OCI-M2 (cell line): ENCODE results near the gene SEMA5B.

Experiments used
- DNase-seq: peaks from one replicate; lab custom pipeline; 2025; ENCODE audit not compliant: unreplicated experiment; lab: John Stamatoyannopoulos, UW

Gene SEMA5B

GRCh38 chr3:122998206-122998605, 29.4 kb downstream of the SEMA5B start:
- no peak for DNase-seq

- DNase-seq, result no peak
Observed at GRCh38 chr3:122996038-122996580, 31.5 kb downstream of the SEMA5B start.

GRCh38 chr3:122994954-122995353, 32.6 kb downstream of the SEMA5B start:
- no peak for DNase-seq

GRCh38 chr3:122993124-122993978, 34.2 kb downstream of the SEMA5B start:
- no peak for DNase-seq

GRCh38 chr3:122992676-122993075, 34.9 kb downstream of the SEMA5B start:
- DNase-seq, result no peak

GRCh38 chr3:122992133-122992532, 35.4 kb downstream of the SEMA5B start:
- no peak for DNase-seq

GRCh38 chr3:122991236-122991985, 36.2 kb downstream of the SEMA5B start:
- DNase-seq, result no peak

GRCh38 chr3:122989856-122990575, 37.5 kb downstream of the SEMA5B start:
- no peak for DNase-seq

- no peak for DNase-seq
Observed at GRCh38 chr3:122988508-122988907, 39.1 kb downstream of the SEMA5B start.

- DNase-seq, result no peak
Observed at GRCh38 chr3:122987736-122988319, 39.7 kb downstream of the SEMA5B start.

- no peak for DNase-seq
Observed at GRCh38 chr3:122987231-122987630, 40.3 kb downstream of the SEMA5B start.

GRCh38 chr3:122986693-122987179, 40.8 kb downstream of the SEMA5B start:
- no peak for DNase-seq

- no peak for DNase-seq
Observed at GRCh38 chr3:122985539-122985938, 42.0 kb downstream of the SEMA5B start.

GRCh38 chr3:122984650-122985049, 42.9 kb downstream of the SEMA5B start:
- no peak for DNase-seq

GRCh38 chr3:122984007-122984406, 43.6 kb downstream of the SEMA5B start:
- DNase-seq, result no peak

- DNase-seq, result no peak
Observed at GRCh38 chr3:122982216-122983185, 45.1 kb downstream of the SEMA5B start.

- DNase-seq, result no peak
Observed at GRCh38 chr3:122979211-122979610, 48.4 kb downstream of the SEMA5B start.

- DNase-seq, result no peak
Observed at GRCh38 chr3:122978569-122978968, 49.0 kb downstream of the SEMA5B start.

GRCh38 chr3:122977746-122978466, 49.7 kb downstream of the SEMA5B start:
- no peak for DNase-seq
